IPS-18c (cell line): ENCODE measurements around the gene SLC30A1.

ENCODE experiments used
- H3K4me3 ChIP-seq: 2 replicates; pipeline ENCODE4 v1.7.0; 2013; ENCODE audit warnings: low read depth, mild to moderate bottlenecking, low read length, moderate library complexity; ENCODE audit not compliant: insufficient read depth
- H3K9me3 ChIP-seq: one replicate; pipeline ENCODE4 v1.6.1; 2013; ENCODE audit warnings: mild to moderate bottlenecking, low read length, moderate library complexity; ENCODE audit not compliant: control insufficient read depth, insufficient read depth

Gene SLC30A1

DNA sequence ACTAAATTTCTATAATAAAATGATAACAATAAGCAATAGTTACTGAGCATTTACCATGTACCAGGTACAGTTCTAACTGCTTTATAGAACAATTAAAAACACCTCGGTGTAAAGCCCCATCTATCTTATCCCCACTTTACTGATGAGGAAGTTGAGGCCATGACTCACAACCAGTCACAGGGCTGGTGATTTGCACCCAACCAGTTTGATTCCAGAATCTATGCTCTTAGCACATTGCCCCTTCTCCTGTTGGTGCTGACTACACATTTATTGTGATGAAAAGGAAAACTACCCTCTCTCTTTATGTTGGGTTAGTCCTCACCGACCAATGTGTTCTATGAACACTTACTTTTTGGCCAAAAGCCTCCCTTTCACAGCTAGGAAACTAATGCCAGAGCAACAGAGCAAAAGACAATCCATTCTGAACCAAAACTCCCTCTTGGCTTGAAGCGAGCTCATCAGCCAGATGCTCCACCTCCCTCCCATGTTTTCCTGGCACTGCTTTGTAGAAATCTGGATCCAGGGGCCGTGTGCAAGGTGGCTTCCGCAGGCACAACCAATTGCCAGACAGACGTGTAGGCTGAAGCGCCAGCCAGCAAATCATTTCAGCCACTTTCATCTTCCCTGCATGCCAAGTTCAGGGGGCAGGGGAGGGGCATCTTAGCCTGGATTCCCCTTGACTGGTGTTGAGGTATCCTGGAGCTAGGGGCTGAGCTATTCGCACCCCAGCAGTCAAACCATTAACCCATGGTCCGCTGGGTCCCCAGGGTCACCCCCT lies 32.0 kb upstream of the SLC30A1 start:
- Histone ChIP-seq H3K4me3 (no peak overlapping the region), H3K9me3 (no peaks in the 10 kb centered on the region)

DNA sequence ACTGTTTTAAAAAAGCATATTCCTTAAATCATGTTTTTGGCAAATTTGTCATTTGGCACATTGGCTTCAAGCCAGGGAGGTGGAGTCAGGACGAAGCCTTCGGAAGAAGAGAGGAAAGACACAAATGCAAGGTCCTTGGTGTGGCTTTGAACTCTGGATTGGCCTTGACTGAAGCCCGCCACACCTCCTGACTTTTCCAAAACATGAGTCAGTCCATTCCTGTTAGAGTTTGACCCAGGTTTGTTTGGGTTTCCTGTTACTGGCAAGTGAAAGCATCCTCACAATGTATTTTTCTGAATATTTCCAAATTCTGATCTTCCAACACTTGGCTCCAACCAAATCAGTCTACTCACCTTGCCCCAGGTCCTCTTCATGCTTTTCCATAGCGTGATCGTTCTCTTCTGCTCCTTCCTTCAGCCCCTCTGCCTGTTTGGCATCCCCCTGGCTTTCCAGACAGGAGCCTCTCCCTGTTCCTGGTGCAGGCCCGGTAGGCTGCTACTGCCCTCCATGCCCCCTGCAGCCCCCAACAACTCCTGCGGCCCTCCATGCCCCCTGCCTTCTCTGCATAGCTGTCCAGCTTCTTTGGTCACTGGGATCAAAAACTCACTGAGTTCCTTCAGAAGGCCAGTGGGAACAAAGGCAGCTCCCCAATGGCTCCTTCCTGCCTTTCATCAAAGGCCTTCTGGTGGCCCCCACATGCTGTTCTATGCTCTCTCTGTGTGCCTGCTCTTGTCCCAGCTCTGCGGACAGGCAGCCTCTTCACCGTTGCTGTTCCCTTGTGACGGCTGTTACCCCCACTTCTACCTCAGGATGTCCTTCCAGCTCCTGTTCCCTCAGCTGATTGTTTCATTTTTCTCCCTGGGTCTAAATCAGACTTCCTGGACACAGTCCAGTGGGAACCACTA lies 30.4 kb upstream of the SLC30A1 start:
- H3K4me3 ChIP-seq, result no peak overlapping the region
- H3K9me3 ChIP-seq, result no peaks in the 10 kb centered on the region

DNA sequence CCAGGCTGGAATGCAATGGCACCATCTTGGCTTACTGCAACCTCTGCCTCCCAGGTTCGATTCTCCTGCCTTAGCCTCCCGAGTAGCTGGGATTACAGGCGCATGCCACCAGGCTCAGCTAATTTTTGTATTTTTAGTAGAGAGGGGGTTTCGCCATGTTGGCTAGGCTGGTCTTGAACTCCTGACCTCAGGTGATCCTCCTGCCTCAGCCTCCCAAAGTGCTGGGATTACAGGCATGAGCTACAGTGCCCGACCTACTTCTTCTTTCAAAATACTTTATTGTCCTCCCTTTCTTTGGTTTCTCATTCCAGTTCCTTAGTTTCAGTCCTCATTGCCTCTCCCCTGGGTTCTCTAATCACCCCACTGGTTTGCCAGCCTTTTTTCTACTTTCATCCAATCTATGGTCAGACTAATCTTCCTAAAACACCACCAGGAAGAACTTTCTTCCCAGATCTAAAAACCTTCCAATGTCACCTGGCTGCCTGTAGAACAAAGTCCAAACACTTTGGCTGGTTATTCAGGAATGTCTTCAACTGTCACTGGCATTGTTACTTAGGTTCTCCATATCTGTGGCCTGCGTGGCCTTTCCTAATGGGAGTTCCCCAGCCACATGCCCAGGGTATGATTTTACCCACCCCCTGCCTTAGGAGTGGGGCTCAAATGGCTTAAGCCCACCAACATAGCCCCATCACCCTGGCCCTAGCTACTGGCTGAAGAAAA lies 29.0 kb upstream of the SLC30A1 start:
- Histone ChIP-seq H3K4me3 (no peak overlapping the region), H3K9me3 (no peaks in the 10 kb centered on the region)

DNA sequence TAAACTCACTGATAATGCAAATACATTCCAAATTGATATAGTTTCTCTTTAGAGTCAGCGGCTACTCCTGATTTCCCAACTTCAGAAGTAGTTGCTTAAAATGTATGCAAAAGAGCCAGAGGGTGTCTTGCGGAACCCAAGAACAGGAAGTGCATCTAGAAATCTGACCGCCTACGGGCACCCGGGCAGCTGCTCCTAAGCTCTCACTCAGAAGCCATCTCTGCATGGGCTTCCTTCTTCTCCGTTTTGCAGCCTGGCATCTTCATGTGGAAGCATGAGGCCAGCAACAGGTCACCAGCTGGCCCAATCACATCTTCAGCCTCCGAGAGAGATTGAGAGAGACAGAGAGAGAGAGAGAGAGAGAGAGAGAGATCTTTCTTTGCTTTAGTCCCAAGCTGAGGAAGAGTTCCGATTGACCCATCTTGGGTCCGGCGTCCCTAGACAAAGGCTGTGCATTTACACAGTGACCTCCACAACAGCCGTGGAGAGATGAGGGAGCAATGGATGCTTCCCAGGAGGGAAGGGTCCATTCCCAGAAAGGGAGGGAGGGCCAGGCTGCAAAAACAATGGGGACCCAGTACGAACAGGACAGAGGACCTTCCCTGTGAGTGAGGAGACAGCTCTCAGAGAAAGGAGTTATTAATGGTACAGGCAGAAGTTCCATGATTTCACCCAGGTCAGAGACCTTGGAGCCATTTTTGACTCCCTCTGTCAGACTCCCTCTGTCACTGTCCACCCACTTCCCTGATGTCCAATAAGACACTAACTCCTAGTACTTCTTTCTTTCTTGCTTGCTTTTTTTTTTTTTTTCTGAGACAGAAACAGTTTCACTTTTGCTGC lies 28.2 kb upstream of the SLC30A1 start:
- Histone ChIP-seq H3K9me3 (no peaks in the 10 kb centered on the region), H3K4me3 (no peak overlapping the region)

DNA sequence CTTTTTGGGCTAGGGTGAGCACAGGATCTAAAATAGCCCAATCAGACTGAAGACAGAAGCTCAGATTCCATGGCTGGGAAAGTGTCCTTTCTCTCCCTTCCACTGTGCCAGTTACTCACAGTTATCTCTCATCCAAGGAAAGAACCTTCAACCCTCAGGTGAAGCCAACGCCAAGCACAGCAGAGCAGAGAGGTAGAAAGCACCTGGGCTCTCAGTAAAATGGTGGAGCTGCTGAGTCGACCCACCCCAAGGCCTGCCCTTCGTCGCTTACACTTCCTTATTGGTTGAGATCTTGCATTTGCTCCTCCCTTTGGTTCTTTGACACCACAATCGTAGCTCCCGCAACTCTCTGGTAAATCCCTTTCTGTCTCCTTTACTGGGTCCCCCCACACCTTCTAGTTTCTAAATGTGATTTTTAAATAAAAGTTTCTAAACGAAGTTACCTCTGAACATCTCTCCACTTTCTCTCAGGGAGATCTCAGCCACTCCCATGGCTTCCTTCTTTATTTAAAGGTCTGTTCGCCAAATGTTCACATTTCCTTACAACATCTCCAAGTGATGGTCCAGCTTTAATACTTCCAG lies 27.5 kb upstream of the SLC30A1 start:
- Histone ChIP-seq H3K4me3 (no peak overlapping the region), H3K9me3 (no peaks in the 10 kb centered on the region)

DNA sequence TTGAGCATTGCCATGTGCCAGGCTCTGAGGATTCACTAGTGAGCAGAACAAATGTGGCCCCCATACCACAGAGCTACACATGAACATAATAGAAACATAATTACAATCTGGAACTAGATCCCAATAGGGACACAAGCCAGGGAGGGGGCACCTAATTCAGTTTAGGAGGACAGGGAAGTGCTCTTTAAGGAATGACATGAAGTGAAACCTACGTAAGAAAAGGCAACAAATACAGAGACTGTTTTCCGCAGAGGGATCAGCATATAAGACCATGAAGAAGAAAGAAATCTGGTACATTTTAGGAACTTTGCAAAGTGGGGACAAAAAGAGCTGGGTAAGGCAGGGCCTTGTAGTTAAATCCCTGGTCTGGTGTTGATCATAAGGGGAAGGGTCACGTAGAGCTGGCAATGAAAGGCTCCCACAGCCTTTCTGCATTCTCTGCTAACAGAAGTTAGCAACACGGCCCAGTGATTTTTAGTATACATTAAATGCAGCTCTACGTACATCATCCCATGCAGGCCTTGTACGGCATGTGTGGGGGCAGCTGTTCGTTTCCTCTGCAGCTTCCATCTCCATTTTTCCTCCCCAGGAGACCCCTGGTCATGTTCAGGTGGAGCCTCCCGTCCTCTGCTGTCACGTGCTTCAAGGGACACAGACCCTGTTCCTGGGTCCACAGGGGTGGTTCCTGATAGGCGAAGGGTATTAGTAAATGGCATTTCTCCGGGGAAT lies 26.8 kb upstream of the SLC30A1 start:
- H3K4me3 ChIP-seq, result no peak overlapping the region
- no peaks in the 10 kb centered on the region for H3K9me3 ChIP-seq

DNA sequence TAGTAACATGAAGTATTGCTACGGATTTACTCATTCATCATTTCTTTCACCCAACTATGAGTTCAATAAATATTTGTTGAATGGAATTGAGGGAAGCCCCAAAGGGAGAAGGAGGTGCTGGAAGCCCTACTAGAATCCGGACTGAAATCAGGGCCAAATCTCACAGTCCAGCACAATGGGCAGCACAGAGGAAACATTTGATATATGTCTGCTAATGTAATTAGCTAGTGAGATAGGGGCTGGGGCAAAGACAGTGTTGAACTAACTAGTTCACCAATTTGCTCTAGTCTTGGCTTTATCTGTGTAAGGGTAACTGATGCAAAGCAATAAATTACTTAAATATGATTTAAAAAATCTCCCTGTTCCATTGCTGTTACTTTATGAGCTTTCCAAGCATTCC lies 26.1 kb upstream of the SLC30A1 start:
- Histone ChIP-seq H3K9me3 (no peaks in the 10 kb centered on the region), H3K4me3 (no peak overlapping the region)

DNA sequence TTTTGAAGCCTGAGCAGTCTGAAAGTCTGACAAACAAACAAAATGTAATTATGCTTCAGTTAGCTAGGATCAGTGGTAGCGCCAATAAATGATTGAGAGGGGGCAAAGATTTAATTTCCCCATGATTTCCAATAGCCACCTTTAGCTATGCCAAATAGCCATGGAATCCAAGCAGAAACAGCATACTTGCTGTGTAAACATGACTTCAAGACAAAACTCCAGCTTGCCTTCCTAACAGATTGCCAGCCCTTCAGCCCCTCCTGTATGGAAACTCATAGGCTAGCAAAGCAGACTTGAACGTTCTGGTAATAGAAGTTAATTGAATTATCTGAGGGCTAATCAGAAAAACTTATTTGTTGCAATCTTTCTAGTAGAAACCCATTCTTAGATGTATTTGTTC lies 25.6 kb upstream of the SLC30A1 start:
- Histone ChIP-seq H3K9me3 (peaks cover 1% of the 10 kb centered on the region), H3K4me3 (no peak overlapping the region)

DNA sequence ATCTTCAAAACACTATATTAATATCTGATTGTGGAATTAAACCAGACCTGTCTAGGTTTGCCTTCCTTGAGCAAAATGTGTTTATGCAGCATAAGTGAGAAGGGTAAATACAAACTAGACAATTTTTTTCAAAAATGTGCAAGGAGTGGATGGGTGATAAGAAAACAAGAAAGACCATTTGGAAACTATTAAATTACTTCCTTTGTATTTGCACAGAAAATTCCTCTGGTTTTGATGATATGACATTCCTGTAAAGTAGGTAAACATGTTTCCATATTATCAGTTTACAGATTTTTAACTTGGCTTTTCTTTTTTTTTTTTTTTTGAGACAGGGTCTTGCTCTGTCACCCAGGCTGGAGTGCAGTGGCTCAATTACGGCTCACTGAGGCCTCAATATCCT lies 24.8 kb upstream of the SLC30A1 start:
- peaks cover 2% of the 10 kb centered on the region for H3K9me3 ChIP-seq
- H3K4me3 ChIP-seq, result no peak overlapping the region

DNA sequence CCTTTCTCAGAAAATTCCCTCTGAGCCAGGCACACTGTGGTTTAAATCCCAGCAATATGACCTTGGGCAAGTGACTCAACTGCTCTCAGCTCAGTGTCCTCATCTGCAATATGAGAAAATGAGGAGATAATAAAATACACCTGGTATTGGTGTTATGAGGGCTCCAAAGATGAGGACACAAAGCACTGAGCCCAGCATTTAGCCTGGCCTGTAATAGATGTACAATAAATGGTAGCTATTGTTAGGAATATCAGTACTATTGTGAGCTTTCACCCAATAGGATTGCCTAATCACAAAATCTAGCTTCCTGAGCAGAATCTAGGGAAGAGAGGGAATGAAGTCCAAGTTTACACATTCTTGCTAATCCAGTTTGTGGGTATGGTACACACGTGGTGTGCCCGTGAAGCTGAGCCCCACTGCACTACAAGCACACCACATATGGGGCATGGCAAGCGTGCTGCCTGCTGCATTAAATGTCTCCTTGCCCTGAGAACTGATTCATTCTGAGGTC lies 24.3 kb upstream of the SLC30A1 start:
- H3K9me3 ChIP-seq, result peaks cover 2% of the 10 kb centered on the region
- no peak overlapping the region for H3K4me3 ChIP-seq

DNA sequence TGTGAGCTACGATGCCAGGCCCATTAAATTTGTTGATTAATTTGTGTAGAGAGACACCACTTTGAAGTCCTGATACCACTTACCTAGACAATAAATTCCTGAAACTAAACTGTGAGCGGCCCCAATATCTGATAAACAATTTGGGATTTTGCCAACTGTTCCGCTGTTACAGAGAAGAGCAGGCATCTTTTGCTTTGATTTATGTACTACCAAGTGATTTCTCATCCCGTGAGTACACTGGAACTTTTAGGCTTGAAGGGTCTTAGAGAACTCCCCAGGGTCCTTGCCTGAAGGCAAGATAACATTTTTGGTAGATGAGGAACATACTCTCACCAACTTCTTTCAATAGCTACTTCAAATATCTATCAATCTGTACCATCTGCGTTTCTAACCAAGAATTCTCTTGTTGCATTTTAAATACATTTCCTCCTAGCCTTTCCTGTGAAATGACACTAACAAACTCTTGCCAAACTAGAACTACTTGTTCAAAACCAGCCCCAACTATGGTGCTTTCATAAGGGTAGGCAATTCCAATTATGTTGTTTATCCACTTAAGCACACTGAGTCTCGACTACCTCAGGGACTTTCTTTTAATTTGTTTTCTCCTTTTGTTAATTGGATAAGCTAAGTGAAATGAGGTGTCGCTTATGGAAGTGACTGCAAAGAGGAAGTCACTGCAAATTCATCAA lies 23.2 kb upstream of the SLC30A1 start:
- Histone ChIP-seq H3K9me3 (peaks cover 2% of the 10 kb centered on the region), H3K4me3 (no peak overlapping the region)

DNA sequence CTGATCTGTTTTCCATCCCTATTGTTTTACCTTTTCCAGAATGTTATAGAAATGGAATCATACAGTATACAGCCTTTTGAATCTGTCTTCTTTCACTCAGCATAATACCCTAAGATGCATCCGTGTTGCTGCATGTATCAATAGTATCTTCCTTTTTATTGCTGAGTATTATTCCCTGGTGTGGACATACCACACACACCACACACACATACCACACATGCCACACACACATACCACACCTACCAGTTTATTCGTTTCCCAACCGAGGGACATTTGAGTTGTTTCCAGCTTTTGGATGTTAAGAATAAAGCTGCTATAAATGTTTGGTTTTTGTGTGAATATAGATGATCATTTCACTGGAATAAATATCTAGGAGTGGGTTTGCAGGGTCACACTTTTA lies 22.2 kb upstream of the SLC30A1 start:
- H3K9me3 ChIP-seq, result peaks cover 2% of the 10 kb centered on the region
- H3K4me3 ChIP-seq, result no peak overlapping the region

DNA sequence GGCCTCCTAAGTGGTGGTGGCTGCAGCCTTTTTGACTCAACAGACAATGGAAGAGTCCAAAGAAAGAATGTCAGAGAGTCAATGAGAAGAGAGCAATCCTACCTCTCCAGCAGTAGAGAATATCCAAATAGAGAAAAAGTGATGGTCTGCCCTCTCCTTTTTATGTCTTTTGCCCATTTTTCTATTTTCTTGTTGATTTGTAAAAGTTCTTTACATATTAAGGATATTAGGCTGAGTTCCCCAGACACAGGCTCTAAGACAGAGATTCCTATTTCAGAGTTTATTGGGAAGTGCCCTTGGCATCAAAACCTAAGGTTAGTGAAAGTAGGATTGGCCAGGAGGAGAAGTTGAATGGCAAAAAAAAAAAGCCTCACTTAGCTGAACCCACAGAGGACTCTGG lies 20.3 kb upstream of the SLC30A1 start:
- no peak overlapping the region for H3K4me3 ChIP-seq

DNA sequence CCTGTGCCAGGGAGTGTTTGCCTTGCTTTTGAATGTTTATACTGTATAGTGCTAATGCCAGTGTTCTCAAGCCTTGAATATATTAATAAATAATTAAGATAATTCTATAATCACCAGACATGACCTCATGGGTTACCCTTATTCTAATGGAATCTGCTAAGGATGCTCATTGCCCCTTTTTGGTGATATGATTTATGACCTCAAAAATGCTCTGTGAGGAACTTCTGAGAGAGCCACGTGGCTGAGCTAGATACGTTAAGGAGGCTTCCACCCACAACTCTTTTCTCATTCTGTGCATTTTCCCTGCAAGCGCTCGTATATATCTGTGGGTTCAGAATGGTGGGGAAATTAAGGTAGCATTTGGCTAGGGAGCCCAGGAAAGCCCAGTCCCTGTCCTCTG lies 19.6 kb upstream of the SLC30A1 start:
- Histone ChIP-seq H3K4me3 (no peak overlapping the region), H3K9me3 (peaks cover 2% of the 10 kb centered on the region)

More for the DNA sequence above, 20.3 kb upstream of the SLC30A1 start:
- H3K9me3 ChIP-seq, result peaks cover 2% of the 10 kb centered on the region

DNA sequence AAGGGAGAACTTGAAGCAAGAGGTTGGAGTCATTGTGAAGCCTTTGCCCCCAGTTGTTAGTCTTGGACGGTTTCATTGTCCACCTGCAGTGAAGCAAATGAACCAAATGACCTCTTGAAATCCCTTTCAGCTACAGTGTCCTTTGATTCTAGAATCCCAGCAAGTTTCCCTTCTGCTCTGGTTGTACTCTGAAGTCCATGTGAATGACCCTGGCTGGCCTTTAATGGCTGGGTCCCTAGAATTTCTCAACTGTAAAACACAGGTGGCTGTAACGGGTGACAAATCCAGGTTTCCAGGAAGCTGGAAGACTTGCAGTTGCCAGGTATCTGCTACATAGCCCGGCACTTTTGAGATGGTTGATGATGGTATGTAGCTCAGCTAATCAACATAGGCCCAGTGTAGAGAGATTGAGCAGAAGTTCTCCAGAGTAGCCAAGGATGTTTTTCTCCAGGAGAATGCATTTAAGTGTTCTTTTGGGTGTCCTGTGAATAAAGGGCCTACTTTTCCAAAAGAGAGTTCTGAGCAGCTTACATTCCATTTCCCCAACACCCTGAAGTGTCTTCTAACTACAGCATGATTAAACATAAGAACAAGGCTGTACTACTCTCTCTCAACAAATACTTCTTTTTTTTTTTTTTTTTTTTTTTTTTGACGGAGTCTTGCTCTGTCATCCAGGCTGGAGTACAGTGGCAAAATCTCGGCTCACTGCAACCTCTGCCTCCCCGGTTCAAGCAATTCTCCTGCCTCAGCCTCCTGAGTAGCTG lies 17.6 kb upstream of the SLC30A1 start:
- H3K9me3 ChIP-seq, result peaks cover 2% of the 10 kb centered on the region
- H3K4me3 ChIP-seq, result no peak overlapping the region
